HG03571 (cell line): ENCODE measurements around the gene MAFG.

Source experiments
- ATAC-seq: cut with Tn5 transposase; IDR thresholded peaks from one replicate; pipeline ENCODE4 v1.9.1; 2021; ENCODE audit not compliant: unreplicated experiment

Gene MAFG

GRCh38 chr17:81940538-81941483 lies 13.3 kb upstream of the MAFG start:
- ATAC-seq: no peak

- no peak for ATAC-seq
Measured at GRCh38 chr17:81939881-81940385, 12.4 kb upstream of the MAFG start.

DNA sequence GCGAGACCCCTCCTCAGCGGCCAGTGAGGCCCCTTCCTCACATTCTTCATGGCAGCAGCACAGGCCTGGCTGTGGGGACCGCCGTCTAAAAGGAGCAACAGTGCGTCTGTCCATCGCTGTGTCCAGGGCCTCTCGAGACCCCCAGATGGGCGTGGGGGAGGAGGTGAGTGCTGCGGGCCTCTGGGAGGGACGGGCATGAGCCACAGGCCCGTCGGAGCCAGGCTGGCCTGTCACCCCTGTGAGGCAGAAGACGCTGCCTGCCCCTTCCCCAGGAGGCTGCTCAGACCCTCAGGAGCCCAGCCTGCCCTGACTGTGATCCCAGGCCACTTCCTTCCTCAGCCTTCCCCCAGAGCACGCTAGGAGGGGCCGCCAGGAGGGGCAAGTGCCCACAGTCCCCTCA lies 11.7 kb upstream of the MAFG start:
- no peak for ATAC-seq

- no peak for ATAC-seq
Measured at GRCh38 chr17:81935709-81936084, 8.2 kb upstream of the MAFG start.

DNA sequence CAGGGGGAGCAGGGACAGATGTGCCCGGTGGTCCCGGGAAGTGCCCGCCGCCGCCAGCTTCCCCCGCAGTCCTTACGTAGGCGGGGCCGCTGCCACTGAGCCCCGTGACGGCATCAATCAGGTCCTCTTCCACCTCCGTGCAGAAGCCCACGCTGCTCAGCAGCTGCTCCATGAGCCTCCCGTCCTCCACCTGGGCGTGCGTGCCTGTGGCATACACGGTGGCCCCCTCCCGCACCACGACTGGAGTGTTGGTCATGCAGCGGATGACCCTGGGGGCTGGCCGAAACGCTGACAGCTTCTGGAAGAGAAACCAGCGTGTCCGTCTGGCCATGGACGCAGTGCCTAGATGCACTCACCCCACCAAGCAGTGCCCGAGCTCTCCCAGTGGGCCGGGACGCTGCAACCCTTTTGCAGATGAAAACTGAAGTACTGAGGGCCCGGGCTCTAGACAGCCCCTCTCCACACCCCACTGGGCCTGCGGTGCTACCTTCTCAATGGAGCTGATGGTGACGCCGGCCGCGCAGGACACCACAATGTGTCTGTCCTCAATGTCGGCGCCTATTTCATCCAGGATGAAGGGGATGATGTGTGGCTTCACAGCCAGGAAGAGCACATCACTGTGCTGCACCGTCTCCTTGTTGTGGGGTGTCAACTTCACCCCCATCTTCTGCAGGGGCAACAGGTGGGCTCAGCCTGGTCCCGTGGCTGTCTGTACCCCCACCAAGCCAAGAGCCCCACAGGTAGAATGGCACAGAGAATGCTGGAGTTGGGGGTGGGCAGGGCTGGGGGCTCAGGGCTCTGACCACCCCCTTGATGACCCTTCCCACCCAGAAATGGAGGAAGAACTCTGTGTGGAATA lies 7.5 kb upstream of the MAFG start:
- no peak for ATAC-seq

GRCh38 chr17:81934098-81934757 lies 6.7 kb upstream of the MAFG start:
- ATAC-seq: no peak

- ATAC-seq: no peak
Measured at GRCh38 chr17:81933178-81933699, 5.7 kb upstream of the MAFG start.

- ATAC-seq: no peak
Measured at GRCh38 chr17:81932333-81932983, 4.9 kb upstream of the MAFG start.

- ATAC-seq: no peak
Measured at GRCh38 chr17:81931557-81932332, 4.2 kb upstream of the MAFG start.

GRCh38 chr17:81931189-81931556 lies 3.6 kb upstream of the MAFG start:
- no peak for ATAC-seq

DNA sequence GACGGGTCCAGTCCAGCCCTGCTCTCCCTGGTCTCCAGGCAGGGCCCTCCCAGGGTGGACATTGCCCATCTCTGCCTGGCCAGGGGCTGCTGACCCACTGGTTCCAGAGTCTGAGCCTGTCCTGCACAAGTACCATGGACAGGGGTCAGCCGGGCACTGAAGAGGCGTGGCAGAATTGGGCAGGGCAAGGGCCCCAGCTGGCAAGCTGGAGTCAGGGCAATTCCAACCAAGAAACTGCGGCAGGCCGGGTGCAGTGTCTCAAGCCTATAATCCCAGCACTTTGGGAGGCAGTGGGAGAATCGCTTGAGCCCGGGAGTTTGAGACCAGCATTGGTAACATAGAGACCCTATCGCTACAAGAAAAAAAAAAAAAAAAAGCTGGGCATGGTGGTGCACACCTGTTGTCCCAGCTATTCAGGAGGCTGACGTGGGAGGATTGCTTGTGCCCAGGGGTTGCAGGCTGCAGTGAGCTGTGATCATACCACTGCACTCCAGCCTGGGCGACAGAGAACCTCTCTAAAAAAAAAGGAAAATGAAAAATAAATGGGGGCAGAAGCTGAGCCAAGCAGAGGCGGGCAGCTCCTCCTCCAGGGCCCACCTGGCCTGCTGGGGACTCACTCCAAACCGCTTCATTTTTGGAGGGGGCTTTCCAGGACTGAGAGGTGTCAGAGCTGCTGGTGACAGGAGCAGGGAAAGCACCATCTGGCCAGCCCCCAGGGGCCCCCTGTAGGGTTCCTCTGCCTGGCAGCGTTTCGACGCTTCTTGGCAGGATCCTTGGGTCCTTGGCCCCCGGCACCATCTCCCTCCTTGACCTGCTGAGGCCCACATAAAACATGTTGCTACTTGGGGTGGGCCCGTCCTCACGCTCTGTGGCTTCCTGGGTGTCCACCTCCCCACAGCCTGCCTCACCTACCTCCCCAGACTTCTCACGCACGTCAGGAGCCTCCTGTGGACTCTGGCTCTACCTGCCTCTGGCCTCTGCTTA lies 2.9 kb upstream of the MAFG start:
- no peak for ATAC-seq

- ATAC-seq: no peak
Measured at GRCh38 chr17:81929253-81930141, 2.0 kb upstream of the MAFG start.

DNA sequence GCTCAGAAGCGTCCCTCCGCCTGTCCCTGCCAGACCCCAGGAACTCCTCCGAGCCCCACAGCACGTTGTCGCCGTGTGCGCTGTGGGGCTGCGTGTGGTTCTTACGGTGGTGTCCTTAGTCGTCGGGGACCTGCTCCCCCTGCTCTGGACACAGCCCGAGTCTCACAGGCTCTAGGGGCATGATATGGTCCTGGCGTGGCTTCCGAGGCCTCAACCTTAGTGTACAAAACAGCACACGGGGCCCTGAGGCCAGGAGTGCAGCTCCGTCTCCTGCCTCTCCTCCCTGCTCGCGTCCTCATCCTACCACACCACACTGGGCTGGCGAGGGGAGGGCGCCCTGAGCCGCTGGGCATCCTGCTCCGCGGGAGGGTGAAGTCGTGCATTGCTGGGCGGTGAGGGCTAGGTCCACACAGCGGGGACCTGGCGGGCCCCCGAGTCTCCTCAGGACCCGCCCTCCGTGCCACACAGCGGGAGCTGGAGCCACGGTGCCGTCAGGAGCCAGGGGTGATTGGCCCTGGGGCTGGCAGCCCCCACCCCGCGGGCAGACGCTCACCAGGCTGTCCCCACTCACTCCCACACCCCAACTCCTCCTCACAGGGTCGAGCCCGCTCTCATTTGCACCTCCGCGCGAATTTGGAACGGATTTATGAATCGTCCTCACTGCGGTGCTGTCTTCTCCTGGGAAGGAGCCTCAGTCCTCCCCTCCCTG lies 1.2 kb upstream of the MAFG start:
- no peak for ATAC-seq

- ATAC-seq: no peak
Measured at GRCh38 chr17:81927152-81927652, 333 bp downstream of the MAFG start.

- ATAC-seq: no peak
Measured at GRCh38 chr17:81926451-81927151, 934 bp downstream of the MAFG start.

- no peak for ATAC-seq
Measured at GRCh38 chr17:81925860-81926450, 1.6 kb downstream of the MAFG start.
